RPMI8226 (cell line): ENCODE measurements around the gene ING1.
"Not testable (repeated sequence)": the region's sequence is repeated elsewhere in the genome, so short reads cannot be mapped to it uniquely, and the experiment has no call there.

Experiments used
- DNase-seq: peaks from one replicate; pipeline ENCODE4 v3.0.0-alpha.2; 2015

Gene ING1

GRCh38 chr13:110713642-110713952, at the start of gene ING1:
ING1 (plus strand) TSS chr13:110713700; CDS start chr13:110714150, 450 bp downstream.
- no peak for DNase-seq

- no peak for DNase-seq
These were observed 49.5 kb upstream of the ING1 start for GRCh38 chr13:110664041-110664440.

GRCh38 chr13:110664673-110665072, 48.8 kb upstream of the ING1 start:
- DNase-seq, result no peak

- DNase-seq, result no peak
These were observed 47.8 kb upstream of the ING1 start for GRCh38 chr13:110665491-110666254.

- DNase-seq, result no peak
These were observed 47.3 kb upstream of the ING1 start for GRCh38 chr13:110666255-110666533.

- no peak for DNase-seq
These were observed 44.5 kb upstream of the ING1 start for GRCh38 chr13:110669036-110669435.

GRCh38 chr13:110669814-110670213, 43.7 kb upstream of the ING1 start:
- not testable (repeated sequence) for DNase-seq

- peak; percentile 77 for DNase-seq
These were observed 36.6 kb upstream of the ING1 start for GRCh38 chr13:110676595-110677587.

- no peak for DNase-seq
These were observed 35.6 kb upstream of the ING1 start for GRCh38 chr13:110677731-110678545.

GRCh38 chr13:110680852-110681251, 32.6 kb upstream of the ING1 start:
- peak; percentile 29 for DNase-seq

- DNase-seq, result no peak
These were observed 31.5 kb upstream of the ING1 start for GRCh38 chr13:110681868-110682550.

GRCh38 chr13:110682746-110683145, 30.8 kb upstream of the ING1 start:
- no peak for DNase-seq

GRCh38 chr13:110683203-110683883, 30.2 kb upstream of the ING1 start:
- no peak for DNase-seq

- DNase-seq, result no peak
These were observed 29.6 kb upstream of the ING1 start for GRCh38 chr13:110683921-110684320.

GRCh38 chr13:110684388-110685056, 29.0 kb upstream of the ING1 start:
- no peak for DNase-seq

GRCh38 chr13:110685305-110686020, 28.0 kb upstream of the ING1 start:
- DNase-seq, result no peak

GRCh38 chr13:110687736-110688135, 25.8 kb upstream of the ING1 start:
- no peak for DNase-seq

GRCh38 chr13:110689041-110689440, 24.5 kb upstream of the ING1 start:
- no peak for DNase-seq

GRCh38 chr13:110689711-110690110, 23.8 kb upstream of the ING1 start:
- DNase-seq, result no peak

GRCh38 chr13:110690516-110690915, 23.0 kb upstream of the ING1 start:
- no peak for DNase-seq

- not testable (repeated sequence) for DNase-seq
These were observed 17.7 kb upstream of the ING1 start for GRCh38 chr13:110695774-110696173.
